Uterus (tissue), 4 donors: Measurements from ENCODE around the gene ANKLE1. TPM values are rescaled to one million over a fixed set of nuclear protein-coding genes. Genes with fewer than 3 reads are reported as not detected.

ENCODE experiments used
- DNase-seq, 2 donors: peaks; one replicate each; pipeline ENCODE4 v3.0.0-alpha.2; 2019 to 2020
- H3K27ac ChIP-seq, 2 donors: fragments of 200-600 bp; sonication (generic); 1 replicate in 1 of 2; 2 replicates in 1 of 2; pipeline ENCODE4 v1.5.1; 2016 to 2018
- H3K27me3 ChIP-seq, 2 donors: fragments of 200-600 bp; sonication (generic); one replicate each; pipeline ENCODE4 v1.5.1; 2018 to 2019; ENCODE audit warnings: control low read depth in 1 of 2
- H3K36me3 ChIP-seq, 2 donors: fragments of 200-600 bp; sonication (generic); one replicate each; pipeline ENCODE4 v1.5.1; 2019; ENCODE audit warnings: control low read depth in 1 of 2
- H3K4me1 ChIP-seq, 2 donors: fragments of 200-600 bp; sonication (generic); one replicate each; pipeline ENCODE4 v1.5.1; 2018 to 2019; ENCODE audit warnings: control low read depth in 1 of 2
- H3K4me3 ChIP-seq, 2 donors: fragments of 200-600 bp; sonication (generic); 1 replicate in 1 of 2; 2 replicates in 1 of 2; pipeline ENCODE4 v1.5.1; 2018 to 2019; ENCODE audit warnings: mild to moderate bottlenecking in 1 of 2
- H3K9me3 ChIP-seq, 2 donors: fragments of 200-600 bp; sonication (generic); one replicate each; pipeline ENCODE4 v1.5.1; 2019; ENCODE audit warnings: control low read depth in 1 of 2
- CTCF ChIP-seq, 4 experiments: fragments of 200-600 bp in 2 of 4; fragments of 450-650 bp in 2 of 4; sonication (generic) in 2 of 4; IDR thresholded peaks; one replicate each; pipeline ENCODE4 v1.5.1; 2016 to 2019; ENCODE audit warnings: antibody characterized with exemption in 4 of 4, mild to moderate bottlenecking in 2 of 4, moderate library complexity in 1 of 4
- POLR2A ChIP-seq, 2 donors: fragments of 450-650 bp; IDR thresholded peaks; one replicate each; pipeline ENCODE4 v1.6.1; 2016; ENCODE audit warnings: antibody characterized with exemption in 2 of 2, mild to moderate bottlenecking in 1 of 2, moderate library complexity in 1 of 2
- intact Hi-C: fragments of 100-400 bp; cut with DNase I; formaldehyde crosslinking; loops from one replicate; pipeline ENCODE4 v1.15.1; 2023; ENCODE audit warnings: low total_unique reads
- total RNA-seq, 4 donors: library from RNA; depleted of rRNA in 3 of 4; stranded (reverse); fragments of >200 nt in 3 of 4; gene quantifications; one replicate each; pipeline versions ENCODE4 v1.1.0 to v1.2.4, GENCODE V29; 2014 to 2023
- donor health status: DM: yes; HTN: yes; CAD: no.

ANKLE1 gene
- total RNA-seq, 4 donors from 2014 or later = 1.6 to 2.4 TPM; not detected in 2

GRCh38 chr19:17321655-17322489 lies 40.2 kb downstream of the ANKLE1 start:
- no peak for DNase-seq
- Histone ChIP-seq H3K9me3 (no peaks in the 10 kb centered on the region), H3K27ac (no peak overlapping the region), H3K36me3 (no peaks in the 10 kb centered on the region), H3K4me1 (peaks cover 0 to 8% of the 10 kb centered on the region in 2 donors), H3K4me3 (no peak overlapping the region), H3K27me3 (no peaks in the 10 kb centered on the region)
- TF ChIP-seq POLR2A (IDR thresholded peaks at IDR 0.05) (no peak), CTCF (IDR thresholded peaks at IDR 0.05) (no peak)
- intact Hi-C loops = no loop called here

DNA sequence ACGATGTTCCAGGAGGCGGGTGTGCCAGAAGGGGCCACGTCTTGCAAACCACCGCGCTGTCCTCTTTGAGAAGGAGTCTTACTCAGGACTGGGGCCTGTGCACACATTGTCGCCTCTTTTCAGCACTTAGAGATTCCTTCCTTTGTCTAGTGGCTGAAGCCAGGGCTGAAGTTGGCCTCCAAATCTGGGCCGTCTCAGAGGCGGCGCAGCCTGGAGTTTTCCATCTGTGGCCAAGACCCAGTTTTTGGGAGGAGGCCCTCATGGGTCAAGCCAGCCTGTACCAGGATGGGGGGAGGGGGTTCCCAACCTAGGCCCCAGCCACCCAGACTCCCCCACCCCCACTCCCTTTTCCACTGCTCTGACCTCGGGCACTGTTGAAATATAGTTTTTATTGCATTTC lies 41.2 kb downstream of the ANKLE1 start:
- Histone ChIP-seq H3K9me3 (no peaks in the 10 kb centered on the region), H3K4me3 (no peak overlapping the region), H3K4me1 (peaks cover 0 to 8% of the 10 kb centered on the region in 2 donors), H3K36me3 (no peaks in the 10 kb centered on the region), H3K27ac (no peak overlapping the region), H3K27me3 (no peaks in the 10 kb centered on the region)
- intact Hi-C loops = no loop called here
- no peak for TF ChIP-seq CTCF (IDR thresholded peaks at IDR 0.05)
- no peak for TF ChIP-seq POLR2A (IDR thresholded peaks at IDR 0.05)
- DNase-seq = peak in 1 of 2 donors; percentile 24

GRCh38 chr19:17323300-17323963 lies 41.7 kb downstream of the ANKLE1 start:
- intact Hi-C loops = no loop called here
- Histone ChIP-seq H3K27ac (no peak overlapping the region), H3K4me3 (no peak overlapping the region), H3K36me3 (no peaks in the 10 kb centered on the region), H3K4me1 (peaks cover 0 to 13% of the 10 kb centered on the region in 2 donors), H3K9me3 (no peaks in the 10 kb centered on the region), H3K27me3 (no peaks in the 10 kb centered on the region)
- TF ChIP-seq POLR2A (IDR thresholded peaks at IDR 0.05) (no peak), CTCF (IDR thresholded peaks at IDR 0.05) (no peak)
- no peak for DNase-seq

GRCh38 chr19:17323964-17324332 lies 42.2 kb downstream of the ANKLE1 start:
- H3K4me1 ChIP-seq = peaks cover 0 to 18% of the 10 kb centered on the region in 2 donors
- no peak for DNase-seq
- no peaks in the 10 kb centered on the region for H3K36me3 ChIP-seq
- TF ChIP-seq POLR2A (IDR thresholded peaks at IDR 0.05) (no peak), CTCF (IDR thresholded peaks at IDR 0.05) (no peak)
- H3K27ac ChIP-seq = no peak overlapping the region
- no peaks in the 10 kb centered on the region for H3K9me3 ChIP-seq
- intact Hi-C loops = no loop called here
- no peak overlapping the region for H3K4me3 ChIP-seq
- H3K27me3 ChIP-seq = peaks cover 0 to 2% of the 10 kb centered on the region in 2 donors
